ENCODE results near the gene TAF9. TPM values are rescaled to one million over a fixed set of nuclear protein-coding genes. Genes with fewer than 3 reads are reported as not detected.

The TAF9 gene
- total and polyA plus RNA-seq, 2 of the 13 experiments (the other 11 are each of a cell fraction or from before 2014, with no cell fraction given): 113 to 218 TPM

DNA sequence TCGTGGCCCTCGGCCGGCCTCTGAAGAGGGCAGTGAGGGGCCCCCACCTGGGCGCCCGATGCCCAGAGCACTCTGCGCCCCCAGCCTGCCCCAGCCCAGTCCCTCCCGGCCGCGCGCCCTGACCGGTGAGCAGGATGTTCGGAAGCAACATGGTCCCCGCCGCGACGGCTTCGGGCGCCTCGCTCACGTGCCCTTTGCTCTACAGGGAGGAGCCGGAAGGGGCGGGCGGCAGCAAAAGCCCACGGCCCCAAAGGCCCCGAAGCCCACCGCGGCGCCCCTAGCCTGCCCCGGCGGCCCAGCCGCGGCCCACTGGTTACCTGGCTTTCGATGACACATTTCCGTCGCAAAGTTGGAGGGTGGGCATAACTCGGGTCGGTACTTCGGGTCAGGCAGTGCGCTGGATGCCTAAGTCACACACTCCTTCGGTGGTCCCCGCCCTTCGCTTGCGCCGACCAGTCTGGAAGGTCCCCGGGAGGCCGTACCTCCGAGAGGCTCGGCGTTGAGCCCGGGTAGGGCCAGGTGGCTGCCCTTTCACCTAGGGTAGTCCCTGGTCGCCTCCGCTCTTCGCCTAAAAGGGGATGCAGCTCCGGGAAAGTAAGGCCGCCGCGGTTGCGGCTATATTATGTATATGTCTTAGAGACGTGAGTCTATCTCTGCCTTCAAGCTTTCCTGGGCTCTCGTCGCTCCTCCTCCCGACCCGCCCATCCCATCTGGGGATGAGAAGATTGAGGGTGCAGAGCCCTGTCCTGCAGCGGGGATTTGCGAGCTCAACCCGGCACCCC lies at the start of gene TAF9, which contains the start of the genes AK6 and RAD17 (continued):
- peak; percentile 62 for TF ChIP-seq ELF3 (CRISPR knock-in tag; IDR thresholded peaks at IDR 0.05)
- peak; percentile 86; the same call in 1 of the 2 replicates for TF ChIP-seq ZNF772 (CRISPR knock-in tag; IDR thresholded peaks at IDR 0.05)
- TF ChIP-seq CEBPB (IDR thresholded peaks at IDR 0.05; ENCODE audit: borderline replicate concordance, low read depth, low read length): no peak
- TF ChIP-seq ZZZ3 (CRISPR knock-in tag; IDR thresholded peaks at IDR 0.05; ENCODE audit: borderline replicate concordance): peak; percentile 68; the same call in 1 of the 2 replicates
- peak; percentile 48; the same call in 1 of the 2 replicates for TF ChIP-seq ZNF12 (CRISPR knock-in tag; IDR thresholded peaks at IDR 0.05)
- TF ChIP-seq ZNF44 (CRISPR knock-in tag; IDR thresholded peaks at IDR 0.05): 0 out of 2 replicates have a peak, but pooled peaks have one; percentile 33
- peak; percentile 70; the same call in 1 of the 2 replicates for TF ChIP-seq ZNF761 (CRISPR knock-in tag; conservative IDR thresholded peaks at IDR 0.05)
- no peak for TF ChIP-seq ZNF282 (IDR thresholded peaks at IDR 0.05; ENCODE audit: partially characterized antibody)
- TF ChIP-seq WIZ (CRISPR knock-in tag; IDR thresholded peaks at IDR 0.05): no peak; the same call in 1 of the 2 replicates
- TF ChIP-seq ZNF512 (CRISPR knock-in tag; IDR thresholded peaks at IDR 0.05): no peak
- TF ChIP-seq THAP8 (CRISPR knock-in tag; IDR thresholded peaks at IDR 0.05; ENCODE audit: borderline replicate concordance): no peak
- TF ChIP-seq, protein P1, sequence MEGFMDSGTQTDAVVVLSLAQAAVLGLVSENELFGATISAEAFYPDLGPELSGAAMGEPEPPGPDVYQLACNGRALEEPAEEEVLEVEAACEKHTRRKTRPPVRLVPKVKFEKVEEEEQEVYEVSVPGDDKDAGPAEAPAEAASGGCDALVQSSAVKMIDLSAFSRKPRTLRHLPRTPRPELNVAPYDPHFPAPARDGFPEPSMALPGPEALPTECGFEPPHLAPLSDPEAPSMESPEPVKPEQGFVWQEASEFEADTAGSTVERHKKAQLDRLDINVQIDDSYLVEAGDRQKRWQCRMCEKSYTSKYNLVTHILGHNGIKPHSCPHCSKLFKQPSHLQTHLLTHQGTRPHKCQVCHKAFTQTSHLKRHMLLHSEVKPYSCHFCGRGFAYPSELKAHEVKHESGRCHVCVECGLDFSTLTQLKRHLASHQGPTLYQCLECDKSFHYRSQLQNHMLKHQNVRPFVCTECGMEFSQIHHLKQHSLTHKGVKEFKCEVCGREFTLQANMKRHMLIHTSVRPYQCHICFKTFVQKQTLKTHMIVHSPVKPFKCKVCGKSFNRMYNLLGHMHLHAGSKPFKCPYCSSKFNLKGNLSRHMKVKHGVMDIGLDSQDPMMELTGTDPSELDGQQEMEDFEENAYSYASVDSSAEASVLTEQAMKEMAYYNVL (CRISPR knock-in tag; IDR thresholded peaks at IDR 0.05; ENCODE audit: borderline replicate concordance): peak; percentile 70; the same call in 1 of the 2 replicates
- TF ChIP-seq ZNF629 (CRISPR knock-in tag; conservative IDR thresholded peaks at IDR 0.05): 0 out of 2 replicates have a peak, but pooled peaks have one; percentile 7
- peak; percentile 71; the same call in 1 of the 2 replicates for TF ChIP-seq REL (CRISPR knock-in tag; conservative IDR thresholded peaks at IDR 0.05)
- no peak for TF ChIP-seq IRF1 (CRISPR knock-in tag; IDR thresholded peaks at IDR 0.05; ENCODE audit: low read depth)
- TF ChIP-seq ZNF33A (CRISPR knock-in tag; IDR thresholded peaks at IDR 0.05; ENCODE audit: borderline replicate concordance): peak; percentile 84; the same call in 1 of the 2 replicates
- peak; percentile 96 for TF ChIP-seq GATAD1 (CRISPR knock-in tag; IDR thresholded peaks at IDR 0.05)
- peak; percentile 66 for TF ChIP-seq PATZ1 (CRISPR knock-in tag; IDR thresholded peaks at IDR 0.05)
- TF ChIP-seq, protein P2, sequence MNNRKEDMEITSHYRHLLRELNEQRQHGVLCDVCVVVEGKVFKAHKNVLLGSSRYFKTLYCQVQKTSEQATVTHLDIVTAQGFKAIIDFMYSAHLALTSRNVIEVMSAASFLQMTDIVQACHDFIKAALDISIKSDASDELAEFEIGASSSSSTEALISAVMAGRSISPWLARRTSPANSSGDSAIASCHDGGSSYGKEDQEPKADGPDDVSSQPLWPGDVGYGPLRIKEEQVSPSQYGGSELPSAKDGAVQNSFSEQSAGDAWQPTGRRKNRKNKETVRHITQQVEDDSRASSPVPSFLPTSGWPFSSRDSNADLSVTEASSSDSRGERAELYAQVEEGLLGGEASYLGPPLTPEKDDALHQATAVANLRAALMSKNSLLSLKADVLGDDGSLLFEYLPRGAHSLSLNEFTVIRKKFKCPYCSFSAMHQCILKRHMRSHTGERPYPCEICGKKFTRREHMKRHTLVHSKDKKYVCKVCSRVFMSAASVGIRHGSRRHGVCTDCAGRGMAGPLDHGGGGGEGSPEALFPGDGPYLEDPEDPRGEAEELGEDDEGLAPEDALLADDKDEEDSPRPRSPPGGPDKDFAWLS (CRISPR knock-in tag; IDR thresholded peaks at IDR 0.05; ENCODE audit: borderline replicate concordance): no peak
